A549 (cell line): ENCODE results near the gene JOSD2. TPM values are rescaled to one million over a fixed set of nuclear protein-coding genes. Genes with fewer than 3 reads are reported as not detected.

ENCODE experiments used
- ATAC-seq, 2 experiments: fragments of 200-7000 bp in 1 of 2; fragments of >200 bp in 1 of 2; cut with Nextera tagmentation in 1 of 2; cut with Tn5 transposase in 1 of 2; 3 replicates each; pipeline versions ENCODE4 v1.8.0 to v1.9.1; 2018 to 2020; ENCODE audit warnings: mild to moderate bottlenecking in 1 of 2, moderate library complexity in 1 of 2
- CTCF ChIA-PET: fragments of 300-600 bp; sonication (Branson Sonifier 250); formaldehyde crosslinking; extraction: SDS; loops from one replicate; lab custom pipeline; 2021; ENCODE audit warnings: antibody characterized with exemption, inconsistent platforms; lab: Yijun Ruan, JAX
- POLR2A ChIA-PET: fragments of 350-600 bp; formaldehyde crosslinking; extraction: SDS; loops from one replicate; lab custom pipeline; 2021; ENCODE audit warnings: antibody characterized with exemption, inconsistent platforms; lab: Yijun Ruan, JAX
- DNase-seq, 2 experiments: peaks; one replicate each; pipeline versions ENCODE4 v3.0.0 to v3.0.0-alpha.2; 2011 to 2016; ENCODE audit warnings: low read depth in 1 of 2, low spot score in 1 of 2
- FAIRE-seq: peaks from 2 replicates; lab custom pipeline; 2011; peaks lifted over from hg19 to GRCh38; lab: Jason Lieb, UNC
- H3K27ac ChIP-seq, 2 experiments: fragments of >200 bp; sonication (Bioruptor Twin); formaldehyde crosslinking; 3 replicates each; pipeline ENCODE4 v1.5.1; 2016 to 2017
- H3K4me1 ChIP-seq: fragments of >200 bp; sonication (Bioruptor Twin); formaldehyde crosslinking; 3 replicates; pipeline ENCODE4 v1.6.1; 2016
- H3K4me2 ChIP-seq: fragments of >200 bp; sonication (Bioruptor Twin); formaldehyde crosslinking; 3 replicates; pipeline ENCODE4 v1.6.1; 2016
- H3K4me3 ChIP-seq: fragments of >200 bp; sonication (Bioruptor Twin); formaldehyde crosslinking; 3 replicates; pipeline ENCODE4 v1.5.1; 2016
- H3K9me3 ChIP-seq: fragments of >200 bp; sonication (Bioruptor Twin); formaldehyde crosslinking; 3 replicates; pipeline ENCODE4 v1.6.1; 2016
- CBX2 ChIP-seq: fragments of 200-600 bp; sonication (generic); IDR thresholded peaks from 2 replicates; pipeline ENCODE4 v1.6.1; 2016; ENCODE audit warnings: low read depth, mild to moderate bottlenecking, borderline replicate concordance
- CEBPB ChIP-seq, 2 experiments: fragments of >200 bp in 1 of 2; sonication (Bioruptor Twin) in 1 of 2; formaldehyde crosslinking in 1 of 2; IDR thresholded peaks; 2 replicates each; pipeline ENCODE4 v1.6.1; 2012 to 2016
- CHD4 ChIP-seq: fragments of 200-600 bp; sonication (generic); IDR thresholded peaks from 2 replicates; pipeline ENCODE4 v1.6.1; 2016; ENCODE audit warnings: antibody characterized with exemption, mild to moderate bottlenecking, borderline replicate concordance
- EHMT2 ChIP-seq: fragments of 200-600 bp; sonication (generic); IDR thresholded peaks from 2 replicates; pipeline ENCODE4 v1.6.1; 2016; ENCODE audit warnings: antibody characterized with exemption, low read depth, mild to moderate bottlenecking, moderate library complexity
- EP300 ChIP-seq, 2 experiments: fragments of >200 bp; sonication (Bioruptor Twin); formaldehyde crosslinking; IDR thresholded peaks; 2 replicates in 1 of 2; 3 replicates in 1 of 2; pipeline ENCODE4 v1.6.1; 2016 to 2017
- ESRRA ChIP-seq: fragments of 150-350 bp; IDR thresholded peaks from 2 replicates; pipeline ENCODE4 v1.6.1; 2014; ENCODE audit warnings: mild to moderate bottlenecking, low read length, borderline replicate concordance
- FOSL2 ChIP-seq, 2 experiments: fragments of 450-650 bp in 1 of 2; fragments of >200 bp in 1 of 2; sonication (Bioruptor Twin) in 1 of 2; formaldehyde crosslinking; IDR thresholded peaks; 2 replicates each; pipeline versions ENCODE4 v1.5.0 to v1.6.1; 2016 to 2020; ENCODE audit warnings: mild to moderate bottlenecking in 1 of 2, moderate library complexity in 1 of 2
- FOXS1 ChIP-seq: fragments of 250-450 bp; sonication (Bioruptor Pico); IDR thresholded peaks from 2 replicates; pipeline ENCODE4 v1.5.0; 2020; ENCODE audit warnings: mild to moderate bottlenecking, moderate library complexity
- HES2 ChIP-seq: fragments of >200 bp; sonication (Bioruptor Twin); formaldehyde crosslinking; IDR thresholded peaks from 2 replicates; pipeline ENCODE4 v1.6.1; 2016
- HOXA7 ChIP-seq: fragments of 250-450 bp; sonication (Bioruptor Pico); IDR thresholded peaks from 2 replicates; pipeline ENCODE4 v1.5.0; 2020; ENCODE audit warnings: mild to moderate bottlenecking, moderate library complexity
- JUN ChIP-seq, 2 experiments: fragments of >200 bp; sonication (Bioruptor Twin); formaldehyde crosslinking; IDR thresholded peaks; 2 replicates in 1 of 2; 3 replicates in 1 of 2; pipeline ENCODE4 v1.6.1; 2016 to 2017
- MYC ChIP-seq: IDR thresholded peaks from 2 replicates; pipeline ENCODE4 v1.6.1; 2012; ENCODE audit warnings: mild to moderate bottlenecking, inconsistent platforms, low read length, improper control_type of control experiment, borderline replicate concordance
- NFE2L2 ChIP-seq: fragments of 150-350 bp; conservative IDR thresholded peaks from 2 replicates; pipeline ENCODE4 v1.6.1; 2014; ENCODE audit warnings: low read length
- NPAS2 ChIP-seq: fragments of 250-450 bp; sonication (Bioruptor Pico); IDR thresholded peaks from 2 replicates; pipeline ENCODE4 v1.8.0; 2022; ENCODE audit warnings: mild to moderate bottlenecking, moderate library complexity, borderline replicate concordance
- NR3C1 ChIP-seq: fragments of >200 bp; sonication (Bioruptor Twin); formaldehyde crosslinking; IDR thresholded peaks from 3 replicates; pipeline ENCODE4 v1.6.1; 2017
- RARB ChIP-seq: fragments of 250-450 bp; sonication (Bioruptor Pico); IDR thresholded peaks from 2 replicates; pipeline ENCODE4 v1.8.0; 2021; ENCODE audit warnings: mild to moderate bottlenecking, moderate library complexity
- RFX5 ChIP-seq: fragments of 450-650 bp; IDR thresholded peaks from 2 replicates; pipeline ENCODE4 v1.7.1; 2014; ENCODE audit warnings: antibody characterized with exemption, mild to moderate bottlenecking, moderate library complexity
- RNF2 ChIP-seq: fragments of 200-600 bp; sonication (generic); IDR thresholded peaks from 2 replicates; pipeline ENCODE4 v1.6.1; 2016; ENCODE audit warnings: low read depth, mild to moderate bottlenecking, antibody characterized with exemption, moderate library complexity, borderline replicate concordance
- TFCP2L1 ChIP-seq: fragments of 250-450 bp; sonication (Bioruptor Pico); IDR thresholded peaks from 2 replicates; pipeline ENCODE4 v1.5.0; 2021; ENCODE audit warnings: mild to moderate bottlenecking
- USF2 ChIP-seq: fragments of 450-650 bp; IDR thresholded peaks from 2 replicates; pipeline ENCODE4 v1.6.1; 2014; ENCODE audit warnings: antibody characterized with exemption
- ZNF302 ChIP-seq: fragments of 250-450 bp; sonication (Bioruptor Pico); IDR thresholded peaks from 2 replicates; pipeline ENCODE4 v1.9.0; 2021; ENCODE audit warnings: inconsistent platforms, mild to moderate bottlenecking, moderate library complexity
- ZSCAN20 ChIP-seq: fragments of 250-450 bp; sonication (Bioruptor Pico); IDR thresholded peaks from 2 replicates; pipeline ENCODE4 v1.8.0; 2022; ENCODE audit warnings: mild to moderate bottlenecking, moderate library complexity
- WGBS: methylation state at CpG from one replicate; pipeline ENCODE4 v1.1.6; 2017; ENCODE audit errors: missing lambda C conversion rate; 5-methylcytosine and 5-hydroxymethylcytosine counted together
- polyA plus RNA-seq, 4 experiments: library from polyadenylated mRNA; depleted of rRNA in 3 of 4; stranded (reverse); fragments of >200 nt; fragmentation: RNase III in 1 of 4; extraction: RNeasy Plus Mini Kit Qiagen cat#74134 plus additional on column Dnase treatment in 1 of 4; gene quantifications; 2 replicates in 3 of 4; 3 replicates in 1 of 4; pipeline ENCODE4 v1.2.3, GENCODE V29; 2011 to 2017
- TF ChIP-seq, protein P1 (sequence below): IDR thresholded peaks from 2 replicates; pipeline ENCODE4 v1.6.1; 2012
- TF ChIP-seq, protein P2 (sequence below): fragments of 150-350 bp; IDR thresholded peaks from 2 replicates; pipeline ENCODE4 v1.6.1; 2014; ENCODE audit warnings: low read depth, mild to moderate bottlenecking, low read length
- TF ChIP-seq, protein P3 (sequence below): fragments of 250-450 bp; sonication (Bioruptor Pico); IDR thresholded peaks from 2 replicates; pipeline ENCODE4 v1.5.0; 2021; ENCODE audit warnings: mild to moderate bottlenecking, moderate library complexity, borderline replicate concordance
- TF ChIP-seq, protein P4 (sequence below): fragments of 200-600 bp; sonication (generic); IDR thresholded peaks from 2 replicates; pipeline ENCODE4 v1.6.1; 2016; ENCODE audit warnings: antibody characterized with exemption, mild to moderate bottlenecking, moderate library complexity

Gene JOSD2
- polyA plus RNA-seq, 2 of the 4 experiments (the other 2 are of a cell fraction) = 24.2 to 61.7 TPM

DNA sequence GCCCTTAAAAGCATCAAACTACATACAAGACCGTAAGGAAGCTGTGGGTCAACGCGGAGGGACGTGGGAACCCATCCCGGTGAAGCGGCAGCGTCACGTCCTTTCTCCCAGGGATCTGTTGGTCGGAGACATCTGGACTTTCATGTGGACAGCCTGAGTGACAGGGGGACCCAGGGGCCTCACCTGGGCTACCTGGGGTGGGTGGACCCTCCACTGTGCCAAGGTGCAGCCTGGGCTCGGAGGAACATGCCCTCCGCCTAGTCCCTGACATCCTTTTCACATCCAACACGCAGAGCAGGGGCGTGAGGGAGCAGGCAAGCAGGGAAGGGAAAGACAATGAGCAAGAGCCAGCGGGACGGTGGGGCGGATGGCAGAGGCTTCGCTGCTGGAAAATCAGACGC, 20.6 kb downstream of the JOSD2 start:
- H3K27ac ChIP-seq = no peak overlapping the region
- no peak for DNase-seq
- CTCF ChIA-PET = interaction anchor here (1.3 to 2.5 kb wide), 2 partner anchors 10 to 11 kb away, joined by 6 to 17 read pairs; no protein-coding TSS in a partner anchor

DNA sequence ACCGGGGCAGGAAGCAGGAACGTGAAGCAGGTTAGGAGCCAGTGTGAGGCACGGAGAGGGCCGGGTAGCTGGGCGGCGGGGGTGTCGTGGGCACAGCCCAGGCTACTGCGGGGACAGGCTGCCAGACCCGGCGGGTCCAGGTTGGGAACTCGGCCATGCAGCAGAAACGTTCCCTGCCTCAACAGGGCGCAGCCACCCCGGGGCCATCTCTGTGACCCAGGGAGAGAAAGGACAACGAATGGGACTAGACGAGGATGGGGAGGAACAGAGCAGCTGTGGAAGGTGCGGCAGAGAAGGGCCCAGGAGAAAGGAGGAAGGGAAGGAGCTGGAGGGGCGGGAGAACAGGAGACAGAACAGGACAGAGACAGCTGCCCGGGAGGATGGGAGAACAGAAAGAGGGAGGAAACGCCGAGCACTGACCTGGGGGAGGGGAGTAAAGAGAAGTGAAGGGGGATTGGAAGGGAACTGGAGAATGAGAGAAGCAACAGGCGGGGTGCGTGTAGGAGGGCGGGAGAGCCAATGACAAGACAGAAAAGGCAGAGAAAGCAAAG, 21.5 kb downstream of the JOSD2 start:
- DNase-seq (no peak), ATAC-seq (no peak), FAIRE-seq (no peak)
- Histone ChIP-seq H3K4me3 (no peak overlapping the region), H3K4me1 (peaks cover 9% of the 10 kb centered on the region; the same call in 2 of the 3 replicates), H3K27ac (no peak overlapping the region), H3K9me3 (peaks cover 16% of the 10 kb centered on the region), H3K4me2 (no peak overlapping the region)
- POLR2A ChIA-PET = no interaction called here
- CTCF ChIA-PET = interaction anchor here (0.9 to 2.5 kb wide), 3 partner anchors 10 to 29 kb away, joined by 3 to 17 read pairs (median 5); no protein-coding TSS in a partner anchor
- 88% methylated on average over 24 of the region's 24 CpGs for WGBS
- TF ChIP-seq MYC (no peak), JUN (IDR thresholded peaks at IDR 0.05) (no peak), ZSCAN20 (CRISPR knock-in tag) (no peak), NR3C1 (no peak), USF2 (no peak), CBX2 (no peak)
- TF ChIP-seq, protein P1, sequence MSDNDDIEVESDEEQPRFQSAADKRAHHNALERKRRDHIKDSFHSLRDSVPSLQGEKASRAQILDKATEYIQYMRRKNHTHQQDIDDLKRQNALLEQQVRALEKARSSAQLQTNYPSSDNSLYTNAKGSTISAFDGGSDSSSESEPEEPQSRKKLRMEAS = no peak
- TF ChIP-seq, protein P2, sequence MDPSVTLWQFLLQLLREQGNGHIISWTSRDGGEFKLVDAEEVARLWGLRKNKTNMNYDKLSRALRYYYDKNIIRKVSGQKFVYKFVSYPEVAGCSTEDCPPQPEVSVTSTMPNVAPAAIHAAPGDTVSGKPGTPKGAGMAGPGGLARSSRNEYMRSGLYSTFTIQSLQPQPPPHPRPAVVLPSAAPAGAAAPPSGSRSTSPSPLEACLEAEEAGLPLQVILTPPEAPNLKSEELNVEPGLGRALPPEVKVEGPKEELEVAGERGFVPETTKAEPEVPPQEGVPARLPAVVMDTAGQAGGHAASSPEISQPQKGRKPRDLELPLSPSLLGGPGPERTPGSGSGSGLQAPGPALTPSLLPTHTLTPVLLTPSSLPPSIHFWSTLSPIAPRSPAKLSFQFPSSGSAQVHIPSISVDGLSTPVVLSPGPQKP = no peak

More for the DNA sequence above, 20.6 kb downstream of the JOSD2 start:
- H3K4me2 ChIP-seq = no peak overlapping the region
- ATAC-seq (no peak), FAIRE-seq (no peak)
- H3K9me3 ChIP-seq = peaks cover 13% of the 10 kb centered on the region
- H3K4me1 ChIP-seq = peaks cover 9% of the 10 kb centered on the region; the same call in 2 of the 3 replicates
- TF ChIP-seq NPAS2 (CRISPR knock-in tag) = no peak
- no peak for TF ChIP-seq USF2
- no peak for TF ChIP-seq EP300 (IDR thresholded peaks at IDR 0.05)
- no peak for TF ChIP-seq FOXS1 (CRISPR knock-in tag)
- TF ChIP-seq CBX2 = no peak
- TF ChIP-seq, protein P3, sequence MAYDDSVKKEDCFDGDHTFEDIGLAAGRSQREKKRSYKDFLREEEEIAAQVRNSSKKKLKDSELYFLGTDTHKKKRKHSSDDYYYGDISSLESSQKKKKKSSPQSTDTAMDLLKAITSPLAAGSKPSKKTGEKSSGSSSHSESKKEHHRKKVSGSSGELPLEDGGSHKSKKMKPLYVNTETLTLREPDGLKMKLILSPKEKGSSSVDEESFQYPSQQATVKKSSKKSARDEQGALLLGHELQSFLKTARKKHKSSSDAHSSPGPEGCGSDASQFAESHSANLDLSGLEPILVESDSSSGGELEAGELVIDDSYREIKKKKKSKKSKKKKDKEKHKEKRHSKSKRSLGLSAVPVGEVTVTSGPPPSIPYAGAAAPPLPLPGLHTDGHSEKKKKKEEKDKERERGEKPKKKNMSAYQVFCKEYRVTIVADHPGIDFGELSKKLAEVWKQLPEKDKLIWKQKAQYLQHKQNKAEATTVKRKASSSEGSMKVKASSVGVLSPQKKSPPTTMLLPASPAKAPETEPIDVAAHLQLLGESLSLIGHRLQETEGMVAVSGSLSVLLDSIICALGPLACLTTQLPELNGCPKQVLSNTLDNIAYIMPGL (CRISPR knock-in tag) = no peak
- no peak for TF ChIP-seq CHD4
- TF ChIP-seq EHMT2 = no peak
- TF ChIP-seq RNF2 = no peak
- no peak for TF ChIP-seq CEBPB (IDR thresholded peaks at IDR 0.05)
- TF ChIP-seq, protein P4, sequence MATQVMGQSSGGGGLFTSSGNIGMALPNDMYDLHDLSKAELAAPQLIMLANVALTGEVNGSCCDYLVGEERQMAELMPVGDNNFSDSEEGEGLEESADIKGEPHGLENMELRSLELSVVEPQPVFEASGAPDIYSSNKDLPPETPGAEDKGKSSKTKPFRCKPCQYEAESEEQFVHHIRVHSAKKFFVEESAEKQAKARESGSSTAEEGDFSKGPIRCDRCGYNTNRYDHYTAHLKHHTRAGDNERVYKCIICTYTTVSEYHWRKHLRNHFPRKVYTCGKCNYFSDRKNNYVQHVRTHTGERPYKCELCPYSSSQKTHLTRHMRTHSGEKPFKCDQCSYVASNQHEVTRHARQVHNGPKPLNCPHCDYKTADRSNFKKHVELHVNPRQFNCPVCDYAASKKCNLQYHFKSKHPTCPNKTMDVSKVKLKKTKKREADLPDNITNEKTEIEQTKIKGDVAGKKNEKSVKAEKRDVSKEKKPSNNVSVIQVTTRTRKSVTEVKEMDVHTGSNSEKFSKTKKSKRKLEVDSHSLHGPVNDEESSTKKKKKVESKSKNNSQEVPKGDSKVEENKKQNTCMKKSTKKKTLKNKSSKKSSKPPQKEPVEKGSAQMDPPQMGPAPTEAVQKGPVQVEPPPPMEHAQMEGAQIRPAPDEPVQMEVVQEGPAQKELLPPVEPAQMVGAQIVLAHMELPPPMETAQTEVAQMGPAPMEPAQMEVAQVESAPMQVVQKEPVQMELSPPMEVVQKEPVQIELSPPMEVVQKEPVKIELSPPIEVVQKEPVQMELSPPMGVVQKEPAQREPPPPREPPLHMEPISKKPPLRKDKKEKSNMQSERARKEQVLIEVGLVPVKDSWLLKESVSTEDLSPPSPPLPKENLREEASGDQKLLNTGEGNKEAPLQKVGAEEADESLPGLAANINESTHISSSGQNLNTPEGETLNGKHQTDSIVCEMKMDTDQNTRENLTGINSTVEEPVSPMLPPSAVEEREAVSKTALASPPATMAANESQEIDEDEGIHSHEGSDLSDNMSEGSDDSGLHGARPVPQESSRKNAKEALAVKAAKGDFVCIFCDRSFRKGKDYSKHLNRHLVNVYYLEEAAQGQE = no peak
- TF ChIP-seq NFE2L2 = no peak
- no peak for TF ChIP-seq RARB (CRISPR knock-in tag)
- TF ChIP-seq FOSL2 (IDR thresholded peaks at IDR 0.05) = no peak
- no peak for TF ChIP-seq FOSL2 (CRISPR knock-in tag; IDR thresholded peaks at IDR 0.05)
- no peak for TF ChIP-seq ESRRA
- no peak for TF ChIP-seq ZNF302 (CRISPR knock-in tag)
- no peak for TF ChIP-seq RFX5
- no peak for TF ChIP-seq HES2
- TF ChIP-seq TFCP2L1 (CRISPR knock-in tag) = no peak
- no peak for TF ChIP-seq HOXA7 (CRISPR knock-in tag)
- WGBS = 97% methylated on average over 18 of the region's 18 CpGs
- POLR2A ChIA-PET = no interaction called here
- H3K4me3 ChIP-seq = no peak overlapping the region
